GM12878 (cell line): Measurements from ENCODE around the gene TMEM19. TPM values are rescaled to one million over a fixed set of nuclear protein-coding genes. Genes with fewer than 3 reads are reported as not detected.

Experiments
- BCL3 ChIP-seq: IDR thresholded peaks from 2 replicates; pipeline ENCODE4 v1.6.1; 2011; ENCODE audit warnings: borderline replicate concordance, low read depth, mild to moderate bottlenecking, moderate library complexity, low read length; ENCODE audit not compliant: insufficient read depth, poor library complexity, severe bottlenecking
- BRCA1 ChIP-seq: IDR thresholded peaks from 2 replicates; pipeline ENCODE4 v1.6.1; 2011; ENCODE audit warnings: low read depth, low read length, improper control_type of control experiment
- ETV6 ChIP-seq, 2 experiments: fragments of 450-650 bp in 1 of 2; IDR thresholded peaks in 1 of 2; conservative IDR thresholded peaks in 1 of 2; 2 replicates each; pipeline ENCODE4 v1.6.1; 2014; ENCODE audit warnings: antibody characterized with exemption in 1 of 2, borderline replicate concordance in 1 of 2, low read depth in 1 of 2, mild to moderate bottlenecking in 1 of 2, moderate library complexity in 1 of 2
- IRF3 ChIP-seq: fragments of 450-650 bp; IDR thresholded peaks from 2 replicates; pipeline ENCODE4 v1.6.1; 2014; ENCODE audit warnings: mild to moderate bottlenecking
- RBBP5 ChIP-seq: fragments of 200-600 bp; sonication (generic); conservative IDR thresholded peaks from 2 replicates; pipeline ENCODE4 v1.6.1; 2016
- STAT1 ChIP-seq: fragments of 450-650 bp; conservative IDR thresholded peaks from 2 replicates; pipeline ENCODE4 v1.6.1; 2014; ENCODE audit warnings: antibody characterized with exemption, mild to moderate bottlenecking
- ZBTB33 ChIP-seq: fragments of 450-650 bp; IDR thresholded peaks from 2 replicates; pipeline ENCODE4 v1.6.1; 2017; ENCODE audit warnings: mild to moderate bottlenecking
- polyA plus RNA-seq, 11 experiments: library from polyadenylated mRNA; depleted of rRNA in 4 of 11; unstranded in 6 of 11; stranded (reverse) in 5 of 11; fragments of >200 nt; fragmentation: Nextera tagmentation in 4 of 11; fragmentation: Illumina TruSeq in 1 of 11; extraction: Ambion mirVana in 4 of 11; extraction: Trizol in 1 of 11; gene quantifications; 1 replicate in 1 of 11; 2 replicates in 10 of 11; pipeline versions ENCODE4 v1.2.1 to v1.2.3, GENCODE V29; 2011 to 2016; ENCODE audit warnings: inconsistent platforms in 2 of 11, missing spikeins in 2 of 11, low read depth in 1 of 11
- total RNA-seq, 4 experiments: library from RNA; depleted of rRNA in 3 of 4; stranded (reverse); fragments of >200 nt in 3 of 4; fragmentation: Illumina TruSeq in 1 of 4; extraction: Trizol in 1 of 4; gene quantifications; 2 replicates each; pipeline versions ENCODE4 v1.2.1 to v1.2.3, GENCODE V29; 2013 to 2021

Gene TMEM19
- total and polyA plus RNA-seq, 10 of the 15 experiments (the other 5 are each of a cell fraction or from before 2014, with no cell fraction given) = 26.7 to 54.9 (median 39.3) TPM

- TF ChIP-seq IRF3 (no peak), STAT1 (no peak), BRCA1 (no peak), BCL3 (no peak), ZBTB33 (no peak), ETV6 (conservative IDR thresholded peaks at IDR 0.05 in 1 of 2, IDR thresholded peaks at IDR 0.05 in 1 of 2; ENCODE audit: borderline replicate concordance in 1 of 2, low read depth in 1 of 2) (no peak), RBBP5 (no peak)
- TF ChIP-seq, all 136 proteins: peak for 0
These were observed 7.2 kb downstream of the TMEM19 start (continued) for GRCh38 chr12:71693126-71693525.
